Measurements from ENCODE around the gene BSCL2.
A peak's percentile ranks its signal among the peaks of the same experiment; 100 is the strongest.

BSCL2 gene

DNA sequence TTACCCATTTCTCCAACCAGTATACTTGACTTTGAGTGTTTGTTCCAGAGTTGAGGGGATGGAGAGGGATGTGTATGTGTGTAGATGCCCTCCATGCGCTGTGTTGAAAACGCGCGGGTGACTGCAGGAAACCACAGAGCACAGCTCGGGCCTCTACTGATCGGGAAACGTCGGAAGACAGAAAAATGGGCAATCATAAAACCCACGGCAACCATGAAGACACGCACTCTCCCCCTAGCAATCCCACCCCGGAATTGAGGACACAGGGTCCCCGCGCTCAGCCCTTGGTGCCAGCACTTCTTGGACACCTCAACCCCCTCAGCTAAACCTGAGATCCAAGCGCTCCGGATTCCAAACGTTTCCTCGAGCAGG is 36.0 kb downstream of the BSCL2 start:
- ATAC-seq: peak; percentile 41

DNA sequence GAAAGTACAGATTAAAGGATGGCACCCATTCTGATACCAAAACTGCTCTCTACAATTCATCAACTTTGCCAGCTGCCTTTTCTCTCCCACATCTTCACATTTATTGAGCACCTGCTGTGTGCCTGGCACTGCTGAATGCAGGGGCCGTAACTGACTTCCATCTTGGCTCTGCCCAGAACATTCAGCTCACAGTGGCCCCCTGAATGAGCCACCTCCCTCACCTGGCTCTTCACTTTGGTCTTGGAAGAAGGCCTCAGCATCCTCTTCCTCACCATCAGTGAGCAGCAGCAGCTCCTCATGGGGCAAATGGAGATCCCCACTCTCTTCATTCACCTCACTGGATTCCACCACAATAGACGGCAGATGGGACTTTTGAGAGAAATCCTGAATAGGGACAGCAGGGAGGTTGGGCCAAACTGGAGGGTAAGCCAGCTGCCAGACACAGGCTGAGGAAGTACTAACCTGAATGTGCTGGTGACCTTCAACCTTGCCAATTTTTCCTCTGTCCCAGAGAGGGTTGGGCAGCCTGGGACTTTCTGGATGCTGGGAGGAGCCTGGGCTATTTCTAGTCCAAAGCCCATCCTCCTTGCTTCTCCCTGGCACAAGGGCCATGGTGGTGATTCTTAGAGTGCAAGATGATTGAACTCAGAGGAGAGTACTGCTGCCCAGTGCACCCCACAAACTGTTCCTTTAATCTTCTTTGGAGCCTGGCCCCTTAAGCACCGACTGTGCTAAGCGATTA is 37.6 kb downstream of the BSCL2 start:
- TF ChIP-seq ESRRG (CRISPR knock-in tag; IDR thresholded peaks at IDR 0.05) (no peak), ZFP30 (CRISPR knock-in tag; IDR thresholded peaks at IDR 0.05) (no peak), ZNF70 (CRISPR knock-in tag; IDR thresholded peaks at IDR 0.05) (no peak), CSDC2 (CRISPR knock-in tag; IDR thresholded peaks at IDR 0.05) (no peak), TOX (CRISPR knock-in tag; IDR thresholded peaks at IDR 0.05; ENCODE audit: borderline replicate concordance) (no peak), ISL1 (CRISPR knock-in tag; IDR thresholded peaks at IDR 0.05) (no peak), TCF4 (CRISPR knock-in tag; IDR thresholded peaks at IDR 0.05; ENCODE audit: borderline replicate concordance) (no peak), OSR1 (CRISPR knock-in tag; IDR thresholded peaks at IDR 0.05) (no peak), ZC3H10 (CRISPR knock-in tag; IDR thresholded peaks at IDR 0.05) (no peak), ZNF565 (CRISPR knock-in tag; conservative IDR thresholded peaks at IDR 0.05; ENCODE audit: low read depth) (no peak), BACH2 (CRISPR knock-in tag; IDR thresholded peaks at IDR 0.05; ENCODE audit: borderline replicate concordance) (no peak), GLIS3 (CRISPR knock-in tag; IDR thresholded peaks at IDR 0.05) (no peak)
- TF ChIP-seq, protein P1, sequence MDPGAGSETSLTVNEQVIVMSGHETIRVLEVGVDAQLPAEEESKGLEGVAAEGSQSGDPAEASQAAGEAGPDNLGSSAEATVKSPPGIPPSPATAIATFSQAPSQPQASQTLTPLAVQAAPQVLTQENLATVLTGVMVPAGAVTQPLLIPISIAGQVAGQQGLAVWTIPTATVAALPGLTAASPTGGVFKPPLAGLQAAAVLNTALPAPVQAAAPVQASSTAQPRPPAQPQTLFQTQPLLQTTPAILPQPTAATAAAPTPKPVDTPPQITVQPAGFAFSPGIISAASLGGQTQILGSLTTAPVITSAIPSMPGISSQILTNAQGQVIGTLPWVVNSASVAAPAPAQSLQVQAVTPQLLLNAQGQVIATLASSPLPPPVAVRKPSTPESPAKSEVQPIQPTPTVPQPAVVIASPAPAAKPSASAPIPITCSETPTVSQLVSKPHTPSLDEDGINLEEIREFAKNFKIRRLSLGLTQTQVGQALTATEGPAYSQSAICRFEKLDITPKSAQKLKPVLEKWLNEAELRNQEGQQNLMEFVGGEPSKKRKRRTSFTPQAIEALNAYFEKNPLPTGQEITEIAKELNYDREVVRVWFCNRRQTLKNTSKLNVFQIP (CRISPR knock-in tag; IDR thresholded peaks at IDR 0.05; ENCODE audit: borderline replicate concordance, low read depth): no peak
- TF ChIP-seq, protein P2, sequence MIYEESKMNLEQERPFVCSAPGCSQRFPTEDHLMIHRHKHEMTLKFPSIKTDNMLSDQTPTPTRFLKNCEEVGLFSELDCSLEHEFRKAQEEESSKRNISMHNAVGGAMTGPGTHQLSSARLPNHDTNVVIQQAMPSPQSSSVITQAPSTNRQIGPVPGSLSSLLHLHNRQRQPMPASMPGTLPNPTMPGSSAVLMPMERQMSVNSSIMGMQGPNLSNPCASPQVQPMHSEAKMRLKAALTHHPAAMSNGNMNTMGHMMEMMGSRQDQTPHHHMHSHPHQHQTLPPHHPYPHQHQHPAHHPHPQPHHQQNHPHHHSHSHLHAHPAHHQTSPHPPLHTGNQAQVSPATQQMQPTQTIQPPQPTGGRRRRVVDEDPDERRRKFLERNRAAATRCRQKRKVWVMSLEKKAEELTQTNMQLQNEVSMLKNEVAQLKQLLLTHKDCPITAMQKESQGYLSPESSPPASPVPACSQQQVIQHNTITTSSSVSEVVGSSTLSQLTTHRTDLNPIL (CRISPR knock-in tag; IDR thresholded peaks at IDR 0.05; ENCODE audit: low read depth): no peak
- TF ChIP-seq, protein P3, sequence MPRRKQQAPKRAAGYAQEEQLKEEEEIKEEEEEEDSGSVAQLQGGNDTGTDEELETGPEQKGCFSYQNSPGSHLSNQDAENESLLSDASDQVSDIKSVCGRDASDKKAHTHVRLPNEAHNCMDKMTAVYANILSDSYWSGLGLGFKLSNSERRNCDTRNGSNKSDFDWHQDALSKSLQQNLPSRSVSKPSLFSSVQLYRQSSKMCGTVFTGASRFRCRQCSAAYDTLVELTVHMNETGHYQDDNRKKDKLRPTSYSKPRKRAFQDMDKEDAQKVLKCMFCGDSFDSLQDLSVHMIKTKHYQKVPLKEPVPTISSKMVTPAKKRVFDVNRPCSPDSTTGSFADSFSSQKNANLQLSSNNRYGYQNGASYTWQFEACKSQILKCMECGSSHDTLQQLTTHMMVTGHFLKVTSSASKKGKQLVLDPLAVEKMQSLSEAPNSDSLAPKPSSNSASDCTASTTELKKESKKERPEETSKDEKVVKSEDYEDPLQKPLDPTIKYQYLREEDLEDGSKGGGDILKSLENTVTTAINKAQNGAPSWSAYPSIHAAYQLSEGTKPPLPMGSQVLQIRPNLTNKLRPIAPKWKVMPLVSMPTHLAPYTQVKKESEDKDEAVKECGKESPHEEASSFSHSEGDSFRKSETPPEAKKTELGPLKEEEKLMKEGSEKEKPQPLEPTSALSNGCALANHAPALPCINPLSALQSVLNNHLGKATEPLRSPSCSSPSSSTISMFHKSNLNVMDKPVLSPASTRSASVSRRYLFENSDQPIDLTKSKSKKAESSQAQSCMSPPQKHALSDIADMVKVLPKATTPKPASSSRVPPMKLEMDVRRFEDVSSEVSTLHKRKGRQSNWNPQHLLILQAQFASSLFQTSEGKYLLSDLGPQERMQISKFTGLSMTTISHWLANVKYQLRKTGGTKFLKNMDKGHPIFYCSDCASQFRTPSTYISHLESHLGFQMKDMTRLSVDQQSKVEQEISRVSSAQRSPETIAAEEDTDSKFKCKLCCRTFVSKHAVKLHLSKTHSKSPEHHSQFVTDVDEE (CRISPR knock-in tag; IDR thresholded peaks at IDR 0.05): no peak
- no peak for ATAC-seq

More for the DNA sequence above, 36.0 kb downstream of the BSCL2 start:
- TF ChIP-seq TCF4 (CRISPR knock-in tag; IDR thresholded peaks at IDR 0.05; ENCODE audit: borderline replicate concordance) (no peak), TOX (CRISPR knock-in tag; IDR thresholded peaks at IDR 0.05; ENCODE audit: borderline replicate concordance) (no peak), GLIS3 (CRISPR knock-in tag; IDR thresholded peaks at IDR 0.05) (no peak), ARNTL (CRISPR knock-in tag; IDR thresholded peaks at IDR 0.05; ENCODE audit: borderline replicate concordance, low read depth) (no peak), CSDC2 (CRISPR knock-in tag; IDR thresholded peaks at IDR 0.05) (no peak), ESRRG (CRISPR knock-in tag; IDR thresholded peaks at IDR 0.05) (no peak), BACH2 (CRISPR knock-in tag; IDR thresholded peaks at IDR 0.05; ENCODE audit: borderline replicate concordance) (no peak), ZNF8 (CRISPR knock-in tag; IDR thresholded peaks at IDR 0.05) (no peak)
- TF ChIP-seq, protein P4, sequence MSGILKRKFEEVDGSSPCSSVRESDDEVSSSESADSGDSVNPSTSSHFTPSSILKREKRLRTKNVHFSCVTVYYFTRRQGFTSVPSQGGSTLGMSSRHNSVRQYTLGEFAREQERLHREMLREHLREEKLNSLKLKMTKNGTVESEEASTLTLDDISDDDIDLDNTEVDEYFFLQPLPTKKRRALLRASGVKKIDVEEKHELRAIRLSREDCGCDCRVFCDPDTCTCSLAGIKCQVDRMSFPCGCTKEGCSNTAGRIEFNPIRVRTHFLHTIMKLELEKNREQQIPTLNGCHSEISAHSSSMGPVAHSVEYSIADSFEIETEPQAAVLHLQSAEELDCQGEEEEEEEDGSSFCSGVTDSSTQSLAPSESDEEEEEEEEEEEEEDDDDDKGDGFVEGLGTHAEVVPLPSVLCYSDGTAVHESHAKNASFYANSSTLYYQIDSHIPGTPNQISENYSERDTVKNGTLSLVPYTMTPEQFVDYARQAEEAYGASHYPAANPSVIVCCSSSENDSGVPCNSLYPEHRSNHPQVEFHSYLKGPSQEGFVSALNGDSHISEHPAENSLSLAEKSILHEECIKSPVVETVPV (CRISPR knock-in tag; IDR thresholded peaks at IDR 0.05): no peak
- TF ChIP-seq, protein P3 (CRISPR knock-in tag; IDR thresholded peaks at IDR 0.05): no peak
- TF ChIP-seq, protein P1 (CRISPR knock-in tag; IDR thresholded peaks at IDR 0.05; ENCODE audit: borderline replicate concordance, low read depth): no peak
